Stimulated activated CD8-positive, alpha-beta memory T cell treated with anti-CD3 and anti-CD28 coated beads, Interleukin-7, amount 100 ng/mL, for 48 hours (primary cell): ENCODE data around the gene ADAMTS20.
"Not testable (repeated sequence)": the region's sequence is repeated elsewhere in the genome, so short reads cannot be mapped to it uniquely, and the experiment has no call there.

ENCODE experiments used
- DNase-seq, 2 donors: peaks; one replicate each; pipeline ENCODE4 v3.0.0-alpha.2; 2020; ENCODE audit warnings: low read depth in 1 of 2; ENCODE audit errors: extremely low read depth in 1 of 2

Gene ADAMTS20

GRCh38 chr12:43362910-43363694 lies 188.9 kb downstream of the ADAMTS20 start:
- no peak for DNase-seq

- no peak for DNase-seq
Observed at GRCh38 chr12:43361031-43361710, 190.8 kb downstream of the ADAMTS20 start.

GRCh38 chr12:43360001-43360400 lies 192.0 kb downstream of the ADAMTS20 start:
- not testable (repeated sequence) for DNase-seq

GRCh38 chr12:43357141-43357540 lies 194.9 kb downstream of the ADAMTS20 start:
- DNase-seq = no peak

- no peak for DNase-seq
Observed at GRCh38 chr12:43352001-43352400, 200.0 kb downstream of the ADAMTS20 start.

GRCh38 chr12:43349863-43350262 lies 202.1 kb downstream of the ADAMTS20 start:
- no peak for DNase-seq

- DNase-seq = no peak
Observed at GRCh38 chr12:43348221-43348620, 203.8 kb downstream of the ADAMTS20 start.

GRCh38 chr12:43347026-43347425 lies 205.0 kb downstream of the ADAMTS20 start:
- no peak for DNase-seq

GRCh38 chr12:43345023-43345422 lies 207.0 kb downstream of the ADAMTS20 start:
- no peak for DNase-seq

- DNase-seq = not testable (repeated sequence)
Observed at GRCh38 chr12:43341785-43342313, 210.2 kb downstream of the ADAMTS20 start.

- no peak for DNase-seq
Observed at GRCh38 chr12:43338848-43339526, 213.0 kb downstream of the ADAMTS20 start.

- no peak for DNase-seq
Observed at GRCh38 chr12:43337571-43338444, 214.2 kb downstream of the ADAMTS20 start.

- no peak for DNase-seq
Observed at GRCh38 chr12:43336962-43337555, 214.9 kb downstream of the ADAMTS20 start.

- no peak for DNase-seq
Observed at GRCh38 chr12:43333644-43334043, 218.4 kb downstream of the ADAMTS20 start.

GRCh38 chr12:43332977-43333640 lies 218.9 kb downstream of the ADAMTS20 start:
- DNase-seq = no peak

GRCh38 chr12:43331935-43332334 lies 220.1 kb downstream of the ADAMTS20 start:
- no peak for DNase-seq

- DNase-seq = no peak
Observed at GRCh38 chr12:43329375-43329774, 222.6 kb downstream of the ADAMTS20 start.

GRCh38 chr12:43325786-43326185 lies 226.2 kb downstream of the ADAMTS20 start:
- DNase-seq = no peak

GRCh38 chr12:43320281-43320680 lies 231.7 kb downstream of the ADAMTS20 start:
- no peak for DNase-seq

- no peak for DNase-seq
Observed at GRCh38 chr12:43318021-43318420, 234.0 kb downstream of the ADAMTS20 start.
